ENCODE data around the gene TMEM14C.

The TMEM14C gene

DNA sequence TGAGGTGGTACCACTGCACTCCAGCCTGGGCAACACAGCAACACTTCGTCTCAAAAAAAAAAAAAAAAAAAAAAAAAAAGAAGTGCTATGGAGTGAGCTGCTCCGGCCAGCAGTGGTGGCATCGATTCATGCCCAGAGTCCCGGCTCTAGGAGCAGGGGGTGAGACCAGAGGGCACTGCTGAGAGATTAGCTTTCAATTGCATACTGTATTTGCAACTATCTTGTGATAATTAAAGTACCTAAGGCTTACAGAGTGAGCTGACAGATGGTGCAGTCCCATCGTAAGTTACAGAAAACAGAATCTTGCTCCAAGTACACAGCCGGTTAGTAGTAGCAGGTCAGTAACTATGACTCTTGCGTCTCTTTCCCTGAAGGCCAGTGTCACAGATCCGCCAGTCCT lies 56.2 kb downstream of the TMEM14C start:
- Histone ChIP-seq H3K9me3 (ENCODE audit: control insufficient read depth, low read depth, low read length) (no peaks in the 10 kb centered on the region), H3K36me3 (ENCODE audit: control insufficient read depth, low read depth, low read length) (peaks cover 7% of the 10 kb centered on the region), H3K9ac (ENCODE audit: low read length) (no peak overlapping the region), H3K4me1 (ENCODE audit: control insufficient read depth, low read depth, low read length) (no peaks in the 10 kb centered on the region), H3K27ac (ENCODE audit: low read length) (no peak overlapping the region), H3K27me3 (ENCODE audit: control insufficient read depth, insufficient read depth, low read length) (no peaks in the 10 kb centered on the region), H3K4me3 (ENCODE audit: low read length) (no peak overlapping the region)
